ENCODE measurements around the gene SSTR5. TPM values are rescaled to one million over a fixed set of nuclear protein-coding genes. Genes with fewer than 3 reads are reported as not detected.

Gene SSTR5
- total RNA-seq, 1 donor from 2014 or later: 22.6 TPM

DNA sequence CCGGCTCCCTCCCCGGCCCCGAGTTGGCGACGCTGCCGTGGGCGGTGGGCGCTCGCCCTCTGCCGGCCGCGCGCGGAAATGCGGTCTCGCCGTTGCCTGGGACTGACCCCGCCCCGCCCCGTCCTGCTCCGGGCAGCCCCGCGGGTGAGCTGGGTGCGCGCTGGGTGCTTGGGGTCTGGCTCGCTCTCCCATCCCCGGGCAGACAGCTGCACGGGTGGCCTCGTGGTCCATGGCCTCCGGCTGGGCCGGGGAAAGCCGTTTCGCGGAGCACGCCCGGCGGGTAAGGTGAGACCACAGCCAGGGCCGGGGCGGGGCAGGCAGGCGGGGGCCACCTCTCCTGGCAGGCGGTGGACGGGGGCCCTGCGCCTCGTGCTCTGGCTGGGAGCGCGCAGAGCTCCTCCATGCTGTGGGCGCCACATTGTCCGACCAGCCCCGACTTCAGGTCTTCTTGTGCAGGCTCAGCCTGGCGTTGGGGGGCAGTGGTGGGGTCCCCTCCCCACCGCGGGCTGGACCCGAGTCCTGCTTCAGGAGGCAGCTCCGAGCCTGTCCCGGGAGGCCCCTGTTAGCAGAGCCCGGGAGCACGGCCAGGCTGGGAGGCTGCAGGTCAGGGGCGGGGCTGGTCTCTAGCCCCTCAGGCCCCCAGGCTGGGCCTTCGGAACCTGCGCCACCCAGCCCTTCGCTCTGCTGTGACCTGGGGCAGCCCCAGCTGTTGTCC is 30.5 kb downstream of the SSTR5 start:
- peaks cover 22% of the 10 kb centered on the region for H3K4me1 ChIP-seq
- no peaks in the 10 kb centered on the region for H3K36me3 ChIP-seq
- peak; percentile 60 for DNase-seq
- TF ChIP-seq, protein P1, sequence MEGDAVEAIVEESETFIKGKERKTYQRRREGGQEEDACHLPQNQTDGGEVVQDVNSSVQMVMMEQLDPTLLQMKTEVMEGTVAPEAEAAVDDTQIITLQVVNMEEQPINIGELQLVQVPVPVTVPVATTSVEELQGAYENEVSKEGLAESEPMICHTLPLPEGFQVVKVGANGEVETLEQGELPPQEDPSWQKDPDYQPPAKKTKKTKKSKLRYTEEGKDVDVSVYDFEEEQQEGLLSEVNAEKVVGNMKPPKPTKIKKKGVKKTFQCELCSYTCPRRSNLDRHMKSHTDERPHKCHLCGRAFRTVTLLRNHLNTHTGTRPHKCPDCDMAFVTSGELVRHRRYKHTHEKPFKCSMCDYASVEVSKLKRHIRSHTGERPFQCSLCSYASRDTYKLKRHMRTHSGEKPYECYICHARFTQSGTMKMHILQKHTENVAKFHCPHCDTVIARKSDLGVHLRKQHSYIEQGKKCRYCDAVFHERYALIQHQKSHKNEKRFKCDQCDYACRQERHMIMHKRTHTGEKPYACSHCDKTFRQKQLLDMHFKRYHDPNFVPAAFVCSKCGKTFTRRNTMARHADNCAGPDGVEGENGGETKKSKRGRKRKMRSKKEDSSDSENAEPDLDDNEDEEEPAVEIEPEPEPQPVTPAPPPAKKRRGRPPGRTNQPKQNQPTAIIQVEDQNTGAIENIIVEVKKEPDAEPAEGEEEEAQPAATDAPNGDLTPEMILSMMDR (IDR thresholded peaks at IDR 0.05; ENCODE audit: borderline replicate concordance): peak; percentile 73
- no peaks in the 10 kb centered on the region for H3K9me3 ChIP-seq (replicated peaks)
- H3K27me3 ChIP-seq (ENCODE audit: low read depth): peaks cover 91% of the 10 kb centered on the region
- H3K27ac ChIP-seq (replicated peaks): no peak overlapping the region
- peak overlapping the region; percentile 43 for H3K4me3 ChIP-seq
- intact Hi-C loops (cut with micrococcal nuclease): no loop called here

DNA sequence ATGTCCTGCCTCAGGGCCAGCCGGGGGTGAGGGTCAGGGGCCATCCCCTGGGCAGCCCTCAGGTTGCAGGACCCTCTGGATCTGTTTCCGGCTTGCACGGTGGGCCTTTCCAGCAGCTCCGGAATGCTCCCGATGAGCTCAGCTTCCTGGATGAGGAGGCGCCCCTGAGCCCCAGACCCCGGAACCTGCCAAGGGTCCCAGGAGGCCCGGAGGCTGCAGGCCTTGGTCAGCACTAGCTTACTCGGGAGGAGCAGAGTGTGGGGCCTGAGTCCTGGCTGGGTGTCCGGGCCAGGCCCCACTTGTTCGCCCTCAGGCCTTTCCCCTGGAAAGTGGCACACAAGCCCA is 31.1 kb downstream of the SSTR5 start:
- peaks cover 91% of the 10 kb centered on the region for H3K27me3 ChIP-seq (ENCODE audit: low read depth)
- H3K4me3 ChIP-seq: no peak overlapping the region
- no peaks in the 10 kb centered on the region for H3K9me3 ChIP-seq (replicated peaks)
- DNase-seq: no peak
- TF ChIP-seq, protein P1 (IDR thresholded peaks at IDR 0.05; ENCODE audit: borderline replicate concordance): no peak
- no peaks in the 10 kb centered on the region for H3K36me3 ChIP-seq
- intact Hi-C loops (cut with micrococcal nuclease): no loop called here
- no peak overlapping the region for H3K27ac ChIP-seq (replicated peaks)
- peaks cover 17% of the 10 kb centered on the region for H3K4me1 ChIP-seq

DNA sequence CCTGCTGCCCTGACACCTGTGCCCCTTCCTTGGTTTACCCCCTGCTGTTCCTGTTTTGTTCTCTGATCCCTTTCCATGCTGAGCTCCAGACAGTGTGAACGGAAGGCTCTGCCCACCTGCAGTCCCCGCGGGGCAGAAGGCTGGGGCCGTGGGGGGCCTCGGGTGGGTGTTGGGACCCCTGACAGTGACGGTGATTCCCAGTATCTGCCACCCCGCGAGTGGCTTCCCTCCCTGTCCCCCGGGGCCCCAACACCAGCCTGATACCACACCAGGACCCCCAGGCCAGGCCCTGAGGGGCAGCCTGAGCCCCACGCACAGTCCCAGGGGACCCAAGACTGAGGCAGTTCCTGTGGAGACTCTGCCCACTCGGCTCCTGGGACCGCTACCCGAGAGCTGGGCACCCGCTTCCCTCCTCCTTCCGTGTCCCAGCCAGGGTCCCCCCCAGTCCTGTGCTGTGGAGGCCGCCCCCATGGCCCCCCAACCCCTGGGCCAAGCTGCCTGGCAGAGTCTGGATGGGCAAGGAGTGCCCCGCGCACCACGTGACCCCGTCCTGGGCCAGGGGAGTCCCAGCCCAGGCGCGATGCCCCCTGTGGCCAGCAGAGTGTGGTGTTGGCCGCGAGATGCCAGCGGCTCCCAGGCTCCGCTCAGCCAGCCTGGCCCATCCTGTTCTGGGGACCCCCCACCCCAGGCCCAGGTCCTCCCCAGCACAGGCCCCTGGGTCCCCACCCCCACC is 33.5 kb downstream of the SSTR5 start:
- Histone ChIP-seq H3K27me3 (ENCODE audit: low read depth) (peaks cover 96% of the 10 kb centered on the region), H3K4me1 (peaks cover 7% of the 10 kb centered on the region), H3K27ac (replicated peaks) (no peak overlapping the region), H3K9me3 (replicated peaks) (no peaks in the 10 kb centered on the region), H3K4me3 (no peak overlapping the region), H3K36me3 (no peaks in the 10 kb centered on the region)
- DNase-seq: peak; percentile 47
- intact Hi-C loops (cut with micrococcal nuclease): no loop called here
- TF ChIP-seq, protein P1 (IDR thresholded peaks at IDR 0.05; ENCODE audit: borderline replicate concordance): peak; percentile 84

DNA sequence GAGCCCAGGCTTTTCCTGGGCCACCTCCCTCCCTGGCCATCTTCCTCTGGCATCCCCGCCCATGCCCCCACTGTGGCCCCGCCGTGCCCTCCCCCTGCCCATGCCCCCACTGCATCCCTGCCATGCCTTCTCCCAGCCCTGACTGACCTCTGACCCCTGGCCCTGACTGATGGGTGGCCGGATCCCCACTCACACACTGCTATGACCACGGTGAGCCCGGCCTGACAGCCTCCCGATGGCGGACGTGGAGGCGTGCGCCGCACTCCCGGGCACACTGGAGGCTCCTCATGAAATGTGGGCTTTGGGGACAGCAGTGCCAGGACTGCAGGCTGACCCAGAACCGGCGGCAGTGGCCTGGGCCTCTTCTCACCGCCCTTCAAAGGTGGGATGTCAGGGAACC is 34.1 kb downstream of the SSTR5 start:
- TF ChIP-seq, protein P1 (IDR thresholded peaks at IDR 0.05; ENCODE audit: borderline replicate concordance): no peak
- DNase-seq: no peak
- intact Hi-C loops (cut with micrococcal nuclease): no loop called here
- Histone ChIP-seq H3K27ac (replicated peaks) (no peak overlapping the region), H3K36me3 (no peaks in the 10 kb centered on the region), H3K27me3 (ENCODE audit: low read depth) (peaks cover 96% of the 10 kb centered on the region), H3K4me1 (peaks cover 7% of the 10 kb centered on the region), H3K4me3 (no peak overlapping the region), H3K9me3 (replicated peaks) (no peaks in the 10 kb centered on the region)

DNA sequence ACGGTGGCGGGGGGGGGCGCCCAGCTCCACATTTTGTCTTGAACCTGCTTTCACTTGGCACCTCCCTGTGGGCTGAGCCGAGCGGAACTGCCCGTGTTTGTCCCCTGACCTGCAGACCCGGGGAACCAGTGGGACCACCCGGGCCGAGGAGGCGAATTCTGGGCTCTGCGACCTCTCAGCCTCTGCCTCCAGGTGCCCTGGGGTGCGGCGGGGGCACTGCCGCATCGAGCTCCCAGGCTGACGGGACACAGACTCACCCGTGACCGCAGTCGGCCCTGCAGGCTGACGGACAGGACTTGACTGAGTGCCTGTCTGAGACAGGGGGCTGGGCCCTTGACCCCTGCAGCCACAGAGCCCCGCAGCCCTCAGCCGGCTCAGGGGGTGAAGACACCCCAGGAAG is 34.6 kb downstream of the SSTR5 start:
- peaks cover 7% of the 10 kb centered on the region for H3K4me1 ChIP-seq
- intact Hi-C loops (cut with micrococcal nuclease): no loop called here

More for the DNA sequence above, 34.6 kb downstream of the SSTR5 start:
- Histone ChIP-seq H3K27me3 (ENCODE audit: low read depth) (peaks cover 96% of the 10 kb centered on the region), H3K4me3 (no peak overlapping the region), H3K36me3 (no peaks in the 10 kb centered on the region), H3K27ac (replicated peaks) (no peak overlapping the region), H3K9me3 (replicated peaks) (no peaks in the 10 kb centered on the region)
- DNase-seq: no peak
- TF ChIP-seq, protein P1 (IDR thresholded peaks at IDR 0.05; ENCODE audit: borderline replicate concordance): no peak

Measured in left ventricle myocardium inferior (tissue), 1 donor.